Dendritic cell treated with granulocyte-macrophage colony-stimulating factor and Interleukin-4, amounts not matched to agents 40 ng/mL and 50 ng/mL, for 4 days (primary cell): ENCODE measurements around the gene ZNF154.

Experiments used
- H3K27ac Mint-ChIP-seq: one replicate; pipeline ENCODE4 v1.8.0; 2022; ENCODE audit warnings: mild to moderate bottlenecking, mixed read lengths
- H3K27me3 Mint-ChIP-seq: one replicate; pipeline ENCODE4 v1.8.0; 2022; ENCODE audit warnings: mild to moderate bottlenecking, mixed read lengths
- H3K36me3 Mint-ChIP-seq: one replicate; pipeline ENCODE4 v1.8.0; 2022; ENCODE audit warnings: low read depth, mixed read lengths
- H3K4me1 Mint-ChIP-seq: one replicate; pipeline ENCODE4 v1.8.0; 2022; ENCODE audit warnings: low read depth, mixed read lengths
- H3K4me3 Mint-ChIP-seq: one replicate; pipeline ENCODE4 v1.8.0; 2022; ENCODE audit warnings: mild to moderate bottlenecking, moderate library complexity, mixed read lengths
- H3K9me3 Mint-ChIP-seq: one replicate; pipeline ENCODE4 v1.8.0; 2022; ENCODE audit warnings: mixed read lengths
- intact Hi-C: fragments of 100-400 bp; cut with micrococcal nuclease; formaldehyde crosslinking; loops from one replicate; pipeline ENCODE4 v1.15.0; 2022

ZNF154 gene

DNA sequence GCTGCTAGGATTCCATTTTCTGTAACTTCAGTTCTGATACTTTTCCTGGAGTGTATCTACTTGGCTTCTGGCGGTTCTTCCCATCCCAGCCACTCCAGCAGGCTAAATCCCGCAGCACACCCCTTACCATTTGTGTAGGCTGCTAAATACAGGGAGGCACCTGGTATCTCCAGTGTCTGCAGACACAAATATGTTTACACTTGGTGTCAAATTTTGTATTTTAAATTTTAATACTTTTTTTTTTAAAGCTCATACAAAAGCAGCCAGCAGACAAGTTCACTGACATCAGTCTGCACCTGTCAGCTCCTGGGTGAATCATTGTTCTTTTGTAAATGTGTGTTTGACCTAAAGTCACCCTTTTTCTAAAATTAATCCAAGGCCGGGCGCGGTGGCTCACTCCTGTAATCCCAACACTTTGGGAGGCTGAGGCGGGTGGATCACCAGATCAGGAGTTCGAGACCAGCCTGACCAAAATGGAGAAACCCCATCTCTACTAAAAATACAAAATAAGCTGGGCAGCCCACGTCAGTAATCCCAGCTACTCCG, 43.7 kb downstream of the ZNF154 start:
- peaks cover 9% of the 10 kb centered on the region for H3K4me1 Mint-ChIP-seq
- H3K36me3 Mint-ChIP-seq, result no peaks in the 10 kb centered on the region
- no peak overlapping the region for H3K27ac Mint-ChIP-seq
- H3K27me3 Mint-ChIP-seq, result peaks cover 48% of the 10 kb centered on the region
- no peaks in the 10 kb centered on the region for H3K9me3 Mint-ChIP-seq
- intact Hi-C loops, result no loop called here
- H3K4me3 Mint-ChIP-seq, result no peak overlapping the region

DNA sequence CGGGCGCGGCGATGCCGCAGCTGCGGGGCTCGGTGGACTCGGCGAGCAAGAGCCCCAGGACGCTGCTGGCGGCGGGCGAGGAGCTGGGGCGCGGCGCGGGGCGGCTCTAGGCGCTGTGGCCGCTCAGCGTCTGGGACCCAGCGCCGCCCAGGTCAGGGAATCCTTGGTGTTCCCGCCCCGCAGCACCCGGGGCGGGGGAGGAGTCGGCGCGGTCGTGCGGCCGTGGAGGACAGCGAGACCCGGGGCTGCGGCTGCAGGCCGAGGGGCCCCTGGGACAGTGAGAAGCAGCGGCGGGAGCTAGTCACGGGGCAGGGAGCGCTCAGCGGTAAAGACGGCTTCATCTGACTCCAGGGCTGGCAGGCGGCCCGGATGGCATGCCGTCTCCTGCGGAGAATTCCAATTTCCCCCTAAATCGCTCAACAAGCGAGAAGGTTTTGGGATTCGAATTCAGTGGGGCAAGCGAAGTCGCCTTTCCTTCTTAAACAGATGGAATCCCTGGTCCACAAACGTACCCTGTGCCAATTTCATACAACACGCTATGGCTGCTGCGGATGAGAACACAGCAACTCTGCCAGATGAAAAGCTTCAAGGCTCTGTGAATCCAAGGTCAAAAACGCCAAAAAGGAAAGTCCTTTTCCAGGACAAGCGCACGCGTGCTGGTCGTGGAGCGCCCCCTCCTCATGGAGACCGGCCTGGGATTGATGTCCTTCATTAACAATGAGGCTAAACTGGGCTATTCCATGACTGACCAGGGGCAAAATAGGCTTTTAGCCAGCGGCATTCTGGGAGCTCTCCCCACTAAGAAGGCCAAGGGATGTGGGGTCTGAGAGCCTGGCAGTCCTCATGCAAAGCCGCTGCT, 44.5 kb downstream of the ZNF154 start:
- intact Hi-C loops, result no loop called here
- Mint-ChIP-seq H3K27ac (no peak overlapping the region), H3K4me1 (peaks cover 9% of the 10 kb centered on the region), H3K27me3 (peaks cover 51% of the 10 kb centered on the region), H3K9me3 (no peaks in the 10 kb centered on the region), H3K36me3 (no peaks in the 10 kb centered on the region), H3K4me3 (peak overlapping the region; percentile 76)

DNA sequence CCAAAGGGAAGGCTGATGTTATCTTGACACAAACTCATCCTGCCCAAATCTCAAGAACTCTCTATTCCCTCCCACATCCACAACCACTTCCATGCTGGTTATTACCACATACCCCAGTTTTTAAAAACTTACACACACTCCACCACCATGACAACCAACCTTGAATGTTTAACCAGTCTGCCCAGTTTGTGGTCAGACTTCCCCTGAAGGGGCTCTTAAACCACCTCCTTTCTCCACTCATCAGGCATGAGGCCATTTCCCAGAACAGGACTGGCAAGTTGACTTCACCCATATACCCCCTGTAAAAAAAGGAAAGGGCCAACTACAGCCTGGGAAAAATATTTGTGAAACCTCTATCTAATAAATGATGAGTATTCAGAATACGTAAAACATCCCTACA, 52.7 kb downstream of the ZNF154 start:
- H3K4me1 Mint-ChIP-seq, result no peaks in the 10 kb centered on the region
- H3K9me3 Mint-ChIP-seq, result peaks cover 55% of the 10 kb centered on the region
- H3K27me3 Mint-ChIP-seq, result peaks cover 8% of the 10 kb centered on the region
- intact Hi-C loops, result no loop called here
- H3K27ac Mint-ChIP-seq, result no peak overlapping the region
- H3K36me3 Mint-ChIP-seq, result no peaks in the 10 kb centered on the region
- no peak overlapping the region for H3K4me3 Mint-ChIP-seq

DNA sequence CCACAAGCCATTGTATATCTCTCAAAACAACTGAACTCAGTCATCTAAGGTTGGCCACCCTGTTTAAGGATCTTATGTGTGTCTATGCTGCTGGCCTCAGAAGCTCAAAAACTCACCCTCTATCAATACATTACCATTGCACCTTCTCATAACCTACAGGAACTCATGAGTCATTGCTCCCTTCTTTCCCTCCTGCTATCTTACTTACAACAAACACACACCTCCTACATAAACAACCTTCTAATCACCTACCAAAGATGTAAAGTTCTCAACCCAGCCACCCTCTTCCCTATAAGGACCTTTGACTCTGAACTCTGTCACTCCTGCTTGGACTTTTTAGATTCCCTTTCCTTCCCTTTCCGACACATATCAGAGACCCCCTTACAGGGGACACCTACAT, 53.6 kb downstream of the ZNF154 start:
- no peak overlapping the region for H3K4me3 Mint-ChIP-seq
- H3K9me3 Mint-ChIP-seq, result peaks cover 58% of the 10 kb centered on the region
- intact Hi-C loops, result no loop called here
- no peak overlapping the region for H3K27ac Mint-ChIP-seq
- H3K4me1 Mint-ChIP-seq, result no peaks in the 10 kb centered on the region
- no peaks in the 10 kb centered on the region for H3K36me3 Mint-ChIP-seq
- H3K27me3 Mint-ChIP-seq, result peaks cover 4% of the 10 kb centered on the region

DNA sequence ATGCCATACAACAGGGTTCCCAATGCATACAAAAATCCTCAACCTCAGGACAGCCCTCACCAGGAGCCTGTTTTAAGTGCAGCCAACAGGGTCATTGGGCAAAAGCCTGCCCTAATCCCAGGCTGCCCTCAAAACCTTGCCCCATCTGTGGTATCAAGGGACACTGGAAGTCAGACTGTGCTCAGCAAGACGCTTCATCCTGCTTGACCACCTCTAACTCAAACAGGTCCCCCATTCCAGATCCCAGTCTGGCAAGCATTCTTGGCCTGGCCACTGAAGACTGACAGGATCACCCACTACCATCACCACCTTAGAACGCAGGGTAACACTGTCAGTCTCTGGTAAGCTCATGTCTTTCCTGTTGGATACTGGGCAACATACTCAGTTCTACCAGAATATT, 55.3 kb downstream of the ZNF154 start:
- H3K27me3 Mint-ChIP-seq, result no peaks in the 10 kb centered on the region
- H3K4me1 Mint-ChIP-seq, result no peaks in the 10 kb centered on the region
- peaks cover 72% of the 10 kb centered on the region for H3K9me3 Mint-ChIP-seq
- no peak overlapping the region for H3K4me3 Mint-ChIP-seq
- intact Hi-C loops, result no loop called here
- H3K27ac Mint-ChIP-seq, result no peak overlapping the region
- H3K36me3 Mint-ChIP-seq, result no peaks in the 10 kb centered on the region

DNA sequence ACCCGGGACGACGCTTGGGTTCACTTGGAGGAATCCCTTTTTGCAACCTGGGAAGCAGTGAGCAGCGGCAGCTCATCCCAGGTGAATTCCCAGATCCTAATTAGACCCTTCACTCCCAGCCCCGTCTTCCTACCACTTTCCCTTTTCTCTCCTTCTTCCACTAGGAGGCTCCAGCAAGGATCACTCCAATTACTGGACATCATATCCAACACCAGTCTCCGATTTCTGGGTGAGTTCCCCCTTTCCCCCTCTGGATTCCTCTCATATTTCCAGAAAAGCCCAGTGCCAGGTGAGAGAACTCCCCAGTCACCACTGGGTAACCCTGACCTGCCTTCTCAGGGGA, 57.4 kb downstream of the ZNF154 start:
- Mint-ChIP-seq H3K4me1 (no peaks in the 10 kb centered on the region), H3K9me3 (peaks cover 91% of the 10 kb centered on the region), H3K36me3 (no peaks in the 10 kb centered on the region), H3K4me3 (no peak overlapping the region), H3K27ac (no peak overlapping the region), H3K27me3 (no peaks in the 10 kb centered on the region)
- intact Hi-C loops, result no loop called here

DNA sequence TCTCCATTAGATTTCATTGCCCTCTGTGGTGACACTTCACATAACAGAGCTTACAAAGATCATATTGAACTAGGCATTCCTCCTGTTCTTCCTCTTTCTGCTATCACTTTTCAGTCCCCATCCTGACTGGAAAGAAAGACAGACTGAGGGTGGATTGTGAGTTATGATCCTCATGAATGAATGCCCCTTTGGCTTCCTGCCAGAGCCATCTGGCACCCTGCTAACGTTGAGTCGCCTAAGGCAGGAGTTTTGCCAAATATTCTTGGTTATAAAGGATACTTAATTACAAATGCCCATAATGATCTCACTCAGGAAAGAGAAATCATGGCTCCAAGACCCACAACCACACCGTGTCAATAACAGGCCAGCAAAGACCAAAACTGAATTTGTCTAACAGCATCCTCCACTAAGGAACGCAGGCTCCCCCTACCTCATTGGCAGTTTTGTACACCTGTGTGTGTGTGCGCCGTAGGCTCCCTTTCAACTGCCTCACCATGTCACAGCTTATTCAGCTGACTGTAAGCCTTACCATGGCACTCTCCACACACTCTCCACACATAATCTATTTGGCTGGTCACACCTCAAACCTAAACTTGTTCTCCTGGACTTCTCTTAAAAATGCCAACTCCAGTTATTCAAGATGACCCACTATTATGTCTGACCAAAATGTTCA, 60.5 kb downstream of the ZNF154 start:
- peaks cover 85% of the 10 kb centered on the region for H3K9me3 Mint-ChIP-seq
- no peak overlapping the region for H3K4me3 Mint-ChIP-seq
- H3K27me3 Mint-ChIP-seq, result no peaks in the 10 kb centered on the region
- H3K4me1 Mint-ChIP-seq, result no peaks in the 10 kb centered on the region
- no peak overlapping the region for H3K27ac Mint-ChIP-seq
- H3K36me3 Mint-ChIP-seq, result no peaks in the 10 kb centered on the region
- intact Hi-C loops, result no loop called here
